Ectodermal cell (in vitro differentiated cells): ENCODE results near the gene NUAK2.
A peak's percentile ranks its signal among the peaks of the same experiment; 100 is the strongest.

Experiments
- H3K27ac ChIP-seq: 2 replicates; pipeline ENCODE4 v1.7.0; 2013; ENCODE audit warnings: mild to moderate bottlenecking, low read depth, low read length; ENCODE audit not compliant: insufficient read depth, poor library complexity, severe bottlenecking
- H3K27me3 ChIP-seq: 2 replicates; pipeline ENCODE4 v1.7.0; 2013; ENCODE audit warnings: mild to moderate bottlenecking, low read length; ENCODE audit not compliant: insufficient read depth, control insufficient read depth, poor library complexity, severe bottlenecking
- H3K36me3 ChIP-seq: one replicate; pipeline ENCODE4 v1.7.0; 2013; ENCODE audit warnings: low read length; ENCODE audit not compliant: control insufficient read depth, insufficient read depth
- H3K4me1 ChIP-seq: one replicate; pipeline ENCODE4 v1.7.0; 2013; ENCODE audit warnings: low read length; ENCODE audit not compliant: control insufficient read depth, insufficient read depth
- H3K4me3 ChIP-seq: 2 replicates; pipeline ENCODE4 v1.7.0; 2013; ENCODE audit warnings: low read depth, low read length, control low read depth; ENCODE audit not compliant: insufficient read depth
- H3K9me3 ChIP-seq: 2 replicates; pipeline ENCODE4 v1.7.0; 2013; ENCODE audit warnings: mild to moderate bottlenecking, low read length, moderate library complexity; ENCODE audit not compliant: control insufficient read depth
- WGBS, 2 experiments: methylation state at CpG; one replicate each; pipeline ENCODE4 v1.1.7; 2013; ENCODE audit warnings: missing lambda C conversion rate in 2 of 2; 5-methylcytosine and 5-hydroxymethylcytosine counted together

Gene NUAK2

GRCh38 chr1:205346956-205347574, 25.5 kb upstream of the NUAK2 start:
- H3K27ac ChIP-seq = no peak overlapping the region
- H3K27me3 ChIP-seq = peaks cover 42% of the 10 kb centered on the region
- H3K4me1 ChIP-seq = peaks cover 46% of the 10 kb centered on the region
- no peaks in the 10 kb centered on the region for H3K9me3 ChIP-seq
- WGBS, 2 experiments = 94 to 95% methylated on average over 10 of the region's 10 CpGs
- no peak overlapping the region for H3K4me3 ChIP-seq
- no peaks in the 10 kb centered on the region for H3K36me3 ChIP-seq

- H3K4me1 ChIP-seq = peaks cover 38% of the 10 kb centered on the region
- no peaks in the 10 kb centered on the region for H3K9me3 ChIP-seq
- no peak overlapping the region for H3K4me3 ChIP-seq
- no peaks in the 10 kb centered on the region for H3K36me3 ChIP-seq
- H3K27ac ChIP-seq = no peak overlapping the region
- 88 to 94% methylated on average over 11 of the region's 11 CpGs for WGBS, 2 experiments
- peaks cover 45% of the 10 kb centered on the region for H3K27me3 ChIP-seq
These were observed 24.2 kb upstream of the NUAK2 start for GRCh38 chr1:205345761-205346160.

GRCh38 chr1:205344066-205344928, 22.8 kb upstream of the NUAK2 start:
- Histone ChIP-seq H3K27ac (no peak overlapping the region), H3K36me3 (no peaks in the 10 kb centered on the region), H3K4me3 (peak overlapping the region; percentile 46), H3K4me1 (peaks cover 24% of the 10 kb centered on the region), H3K9me3 (no peaks in the 10 kb centered on the region), H3K27me3 (peaks cover 45% of the 10 kb centered on the region)
- WGBS, 2 experiments = 12% methylated on average over 58 of the region's 59 CpGs

- peaks cover 45% of the 10 kb centered on the region for H3K27me3 ChIP-seq
- peaks cover 16% of the 10 kb centered on the region for H3K4me1 ChIP-seq
- H3K36me3 ChIP-seq = no peaks in the 10 kb centered on the region
- H3K9me3 ChIP-seq = no peaks in the 10 kb centered on the region
- WGBS, 2 experiments = 4% methylated on average over 63 of the region's 63 CpGs
- H3K27ac ChIP-seq = no peak overlapping the region
- peak overlapping the region; percentile 46 for H3K4me3 ChIP-seq
These were observed 22.0 kb upstream of the NUAK2 start for GRCh38 chr1:205343431-205344065.

GRCh38 chr1:205342986-205343385, 21.4 kb upstream of the NUAK2 start:
- WGBS, 2 experiments = 80 to 83% methylated on average over 12 of the region's 12 CpGs

GRCh38 chr1:205340676-205341075, 19.1 kb upstream of the NUAK2 start:
- H3K36me3 ChIP-seq = no peaks in the 10 kb centered on the region
- H3K27me3 ChIP-seq = peaks cover 38% of the 10 kb centered on the region
- peaks cover 19% of the 10 kb centered on the region for H3K4me1 ChIP-seq
- no peaks in the 10 kb centered on the region for H3K9me3 ChIP-seq
- 94 to 98% methylated on average over 1 of the region's 1 CpG for WGBS, 2 experiments
- H3K27ac ChIP-seq = no peak overlapping the region
- no peak overlapping the region for H3K4me3 ChIP-seq

More at GRCh38 chr1:205342986-205343385, 21.4 kb upstream of the NUAK2 start:
- peaks cover 45% of the 10 kb centered on the region for H3K27me3 ChIP-seq
- H3K4me1 ChIP-seq = peaks cover 15% of the 10 kb centered on the region
- no peaks in the 10 kb centered on the region for H3K9me3 ChIP-seq
- H3K27ac ChIP-seq = no peak overlapping the region
- no peaks in the 10 kb centered on the region for H3K36me3 ChIP-seq
- no peak overlapping the region for H3K4me3 ChIP-seq

- WGBS, 2 experiments = 97 to 98% methylated on average over 4 of the region's 4 CpGs
- no peak overlapping the region for H3K27ac ChIP-seq
- peaks cover 29% of the 10 kb centered on the region for H3K27me3 ChIP-seq
These were observed 18.2 kb upstream of the NUAK2 start for GRCh38 chr1:205339717-205340116.

GRCh38 chr1:205339197-205339702, 17.7 kb upstream of the NUAK2 start:
- no peak overlapping the region for H3K4me3 ChIP-seq
- H3K9me3 ChIP-seq = no peaks in the 10 kb centered on the region
- WGBS, 2 experiments = 94 to 95% methylated on average over 21 of the region's 21 CpGs
- no peak overlapping the region for H3K27ac ChIP-seq
- peaks cover 16% of the 10 kb centered on the region for H3K4me1 ChIP-seq
- peaks cover 25% of the 10 kb centered on the region for H3K27me3 ChIP-seq
- H3K36me3 ChIP-seq = no peaks in the 10 kb centered on the region

More at GRCh38 chr1:205339717-205340116, 18.2 kb upstream of the NUAK2 start:
- H3K9me3 ChIP-seq = no peaks in the 10 kb centered on the region
- H3K4me3 ChIP-seq = no peak overlapping the region
- no peaks in the 10 kb centered on the region for H3K36me3 ChIP-seq
- peaks cover 19% of the 10 kb centered on the region for H3K4me1 ChIP-seq

GRCh38 chr1:205338011-205338410, 16.5 kb upstream of the NUAK2 start:
- peaks cover 12% of the 10 kb centered on the region for H3K4me1 ChIP-seq
- H3K36me3 ChIP-seq = no peaks in the 10 kb centered on the region
- H3K27me3 ChIP-seq = peaks cover 12% of the 10 kb centered on the region
- no peaks in the 10 kb centered on the region for H3K9me3 ChIP-seq
- no peak overlapping the region for H3K27ac ChIP-seq
- WGBS, 2 experiments = 86 to 87% methylated on average over 7 of the region's 7 CpGs
- no peak overlapping the region for H3K4me3 ChIP-seq

- Histone ChIP-seq H3K36me3 (no peaks in the 10 kb centered on the region), H3K27me3 (peaks cover 7% of the 10 kb centered on the region), H3K4me1 (peaks cover 10% of the 10 kb centered on the region), H3K27ac (no peak overlapping the region), H3K4me3 (no peak overlapping the region), H3K9me3 (no peaks in the 10 kb centered on the region)
- WGBS, 2 experiments = 68 to 70% methylated on average over 7 of the region's 7 CpGs
These were observed 15.9 kb upstream of the NUAK2 start for GRCh38 chr1:205337481-205337880.
